ENCODE results near the gene SLC25A33. TPM values are rescaled to one million over a fixed set of nuclear protein-coding genes. Genes with fewer than 3 reads are reported as not detected.

Gene SLC25A33
- total and polyA plus RNA-seq, 2 experiments from 2014 or later = 13.3 to 18.8 TPM

DNA sequence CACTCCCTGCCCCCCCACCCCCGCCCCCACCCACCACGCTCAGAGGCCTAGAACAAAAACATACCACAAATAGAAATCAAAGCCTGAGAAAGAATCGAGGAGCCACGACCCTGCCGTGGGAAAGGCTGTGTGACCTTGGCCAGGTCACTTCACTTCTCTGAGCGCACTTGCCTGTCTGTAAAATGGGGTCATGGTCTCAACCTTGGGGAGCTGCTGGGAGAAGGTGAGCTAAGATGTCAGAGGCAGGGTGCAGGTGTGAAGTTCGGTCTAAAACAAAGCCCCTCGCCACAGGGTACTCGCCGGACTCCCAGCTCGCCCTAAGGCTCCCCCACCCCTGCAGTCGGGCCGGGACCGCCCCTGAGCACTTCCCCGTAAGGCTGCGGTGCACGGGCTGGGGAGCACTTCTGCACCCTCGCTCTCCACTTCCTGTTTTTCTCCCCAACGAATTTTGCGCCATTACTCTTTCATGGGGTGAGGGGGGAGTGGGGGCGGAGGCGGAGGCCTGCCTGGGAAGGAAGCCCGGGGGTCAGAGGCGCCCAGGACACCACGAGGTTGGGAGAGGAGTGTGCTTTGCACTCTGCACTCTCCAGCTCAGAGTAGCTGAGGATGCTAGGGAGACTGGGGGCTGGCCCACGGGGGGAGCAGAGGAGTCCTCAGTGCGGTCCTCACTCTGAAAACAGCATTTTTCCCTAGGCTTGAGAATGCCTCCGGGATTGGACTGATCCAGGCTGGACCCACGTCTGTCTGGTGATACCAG, 90.4 kb downstream of the SLC25A33 start:
- Histone ChIP-seq H3K4me1 (ENCODE audit: insufficient read depth) (no peaks in the 10 kb centered on the region), H3K36me3 (ENCODE audit: insufficient read depth) (no peaks in the 10 kb centered on the region), H3K9me2 (ENCODE audit: insufficient read depth) (no peaks in the 10 kb centered on the region), H3K27me3 (ENCODE audit: insufficient read depth) (peaks cover 4% of the 10 kb centered on the region; the same call in 1 of the 2 replicates), H2AFZ (no peak overlapping the region), H4K20me1 (replicated peaks; ENCODE audit: insufficient read depth) (no peaks in the 10 kb centered on the region), H3F3A (replicated peaks; ENCODE audit: low read depth) (no peaks in the 10 kb centered on the region), H3K27ac (ENCODE audit: low read depth) (no peak overlapping the region), H3K4me2 (no peak overlapping the region), H3K4me3 (no peak overlapping the region), H3K79me2 (replicated peaks; ENCODE audit: insufficient read depth) (no peaks in the 10 kb centered on the region)
- no peak for TF ChIP-seq STAT1 (IDR thresholded peaks at IDR 0.05; ENCODE audit: unreplicated experiment)
- TF ChIP-seq, protein P1, sequence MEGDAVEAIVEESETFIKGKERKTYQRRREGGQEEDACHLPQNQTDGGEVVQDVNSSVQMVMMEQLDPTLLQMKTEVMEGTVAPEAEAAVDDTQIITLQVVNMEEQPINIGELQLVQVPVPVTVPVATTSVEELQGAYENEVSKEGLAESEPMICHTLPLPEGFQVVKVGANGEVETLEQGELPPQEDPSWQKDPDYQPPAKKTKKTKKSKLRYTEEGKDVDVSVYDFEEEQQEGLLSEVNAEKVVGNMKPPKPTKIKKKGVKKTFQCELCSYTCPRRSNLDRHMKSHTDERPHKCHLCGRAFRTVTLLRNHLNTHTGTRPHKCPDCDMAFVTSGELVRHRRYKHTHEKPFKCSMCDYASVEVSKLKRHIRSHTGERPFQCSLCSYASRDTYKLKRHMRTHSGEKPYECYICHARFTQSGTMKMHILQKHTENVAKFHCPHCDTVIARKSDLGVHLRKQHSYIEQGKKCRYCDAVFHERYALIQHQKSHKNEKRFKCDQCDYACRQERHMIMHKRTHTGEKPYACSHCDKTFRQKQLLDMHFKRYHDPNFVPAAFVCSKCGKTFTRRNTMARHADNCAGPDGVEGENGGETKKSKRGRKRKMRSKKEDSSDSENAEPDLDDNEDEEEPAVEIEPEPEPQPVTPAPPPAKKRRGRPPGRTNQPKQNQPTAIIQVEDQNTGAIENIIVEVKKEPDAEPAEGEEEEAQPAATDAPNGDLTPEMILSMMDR (conservative IDR thresholded peaks at IDR 0.05; ENCODE audit: low read depth in 2 of 2) = no peak
- no peak for TF ChIP-seq ZNF331 (CRISPR knock-in tag; IDR thresholded peaks at IDR 0.05; ENCODE audit: low read depth)
- no peak for TF ChIP-seq EZH2phosphoT487 (IDR thresholded peaks at IDR 0.05; ENCODE audit: unreplicated experiment)
- TF ChIP-seq EZH2 (IDR thresholded peaks at IDR 0.05; ENCODE audit: low read depth, unreplicated experiment) = no peak
- no peak for TF ChIP-seq JUNB (IDR thresholded peaks at IDR 0.05; ENCODE audit: unreplicated experiment)
- TF ChIP-seq REST (IDR thresholded peaks at IDR 0.05; ENCODE audit: unreplicated experiment) = no peak
- TF ChIP-seq ZNF114 (CRISPR knock-in tag; IDR thresholded peaks at IDR 0.05) = no peak
- no peak for TF ChIP-seq CREB1 (CRISPR knock-in tag; IDR thresholded peaks at IDR 0.05; ENCODE audit: low read depth)
- TF ChIP-seq, protein P2, sequence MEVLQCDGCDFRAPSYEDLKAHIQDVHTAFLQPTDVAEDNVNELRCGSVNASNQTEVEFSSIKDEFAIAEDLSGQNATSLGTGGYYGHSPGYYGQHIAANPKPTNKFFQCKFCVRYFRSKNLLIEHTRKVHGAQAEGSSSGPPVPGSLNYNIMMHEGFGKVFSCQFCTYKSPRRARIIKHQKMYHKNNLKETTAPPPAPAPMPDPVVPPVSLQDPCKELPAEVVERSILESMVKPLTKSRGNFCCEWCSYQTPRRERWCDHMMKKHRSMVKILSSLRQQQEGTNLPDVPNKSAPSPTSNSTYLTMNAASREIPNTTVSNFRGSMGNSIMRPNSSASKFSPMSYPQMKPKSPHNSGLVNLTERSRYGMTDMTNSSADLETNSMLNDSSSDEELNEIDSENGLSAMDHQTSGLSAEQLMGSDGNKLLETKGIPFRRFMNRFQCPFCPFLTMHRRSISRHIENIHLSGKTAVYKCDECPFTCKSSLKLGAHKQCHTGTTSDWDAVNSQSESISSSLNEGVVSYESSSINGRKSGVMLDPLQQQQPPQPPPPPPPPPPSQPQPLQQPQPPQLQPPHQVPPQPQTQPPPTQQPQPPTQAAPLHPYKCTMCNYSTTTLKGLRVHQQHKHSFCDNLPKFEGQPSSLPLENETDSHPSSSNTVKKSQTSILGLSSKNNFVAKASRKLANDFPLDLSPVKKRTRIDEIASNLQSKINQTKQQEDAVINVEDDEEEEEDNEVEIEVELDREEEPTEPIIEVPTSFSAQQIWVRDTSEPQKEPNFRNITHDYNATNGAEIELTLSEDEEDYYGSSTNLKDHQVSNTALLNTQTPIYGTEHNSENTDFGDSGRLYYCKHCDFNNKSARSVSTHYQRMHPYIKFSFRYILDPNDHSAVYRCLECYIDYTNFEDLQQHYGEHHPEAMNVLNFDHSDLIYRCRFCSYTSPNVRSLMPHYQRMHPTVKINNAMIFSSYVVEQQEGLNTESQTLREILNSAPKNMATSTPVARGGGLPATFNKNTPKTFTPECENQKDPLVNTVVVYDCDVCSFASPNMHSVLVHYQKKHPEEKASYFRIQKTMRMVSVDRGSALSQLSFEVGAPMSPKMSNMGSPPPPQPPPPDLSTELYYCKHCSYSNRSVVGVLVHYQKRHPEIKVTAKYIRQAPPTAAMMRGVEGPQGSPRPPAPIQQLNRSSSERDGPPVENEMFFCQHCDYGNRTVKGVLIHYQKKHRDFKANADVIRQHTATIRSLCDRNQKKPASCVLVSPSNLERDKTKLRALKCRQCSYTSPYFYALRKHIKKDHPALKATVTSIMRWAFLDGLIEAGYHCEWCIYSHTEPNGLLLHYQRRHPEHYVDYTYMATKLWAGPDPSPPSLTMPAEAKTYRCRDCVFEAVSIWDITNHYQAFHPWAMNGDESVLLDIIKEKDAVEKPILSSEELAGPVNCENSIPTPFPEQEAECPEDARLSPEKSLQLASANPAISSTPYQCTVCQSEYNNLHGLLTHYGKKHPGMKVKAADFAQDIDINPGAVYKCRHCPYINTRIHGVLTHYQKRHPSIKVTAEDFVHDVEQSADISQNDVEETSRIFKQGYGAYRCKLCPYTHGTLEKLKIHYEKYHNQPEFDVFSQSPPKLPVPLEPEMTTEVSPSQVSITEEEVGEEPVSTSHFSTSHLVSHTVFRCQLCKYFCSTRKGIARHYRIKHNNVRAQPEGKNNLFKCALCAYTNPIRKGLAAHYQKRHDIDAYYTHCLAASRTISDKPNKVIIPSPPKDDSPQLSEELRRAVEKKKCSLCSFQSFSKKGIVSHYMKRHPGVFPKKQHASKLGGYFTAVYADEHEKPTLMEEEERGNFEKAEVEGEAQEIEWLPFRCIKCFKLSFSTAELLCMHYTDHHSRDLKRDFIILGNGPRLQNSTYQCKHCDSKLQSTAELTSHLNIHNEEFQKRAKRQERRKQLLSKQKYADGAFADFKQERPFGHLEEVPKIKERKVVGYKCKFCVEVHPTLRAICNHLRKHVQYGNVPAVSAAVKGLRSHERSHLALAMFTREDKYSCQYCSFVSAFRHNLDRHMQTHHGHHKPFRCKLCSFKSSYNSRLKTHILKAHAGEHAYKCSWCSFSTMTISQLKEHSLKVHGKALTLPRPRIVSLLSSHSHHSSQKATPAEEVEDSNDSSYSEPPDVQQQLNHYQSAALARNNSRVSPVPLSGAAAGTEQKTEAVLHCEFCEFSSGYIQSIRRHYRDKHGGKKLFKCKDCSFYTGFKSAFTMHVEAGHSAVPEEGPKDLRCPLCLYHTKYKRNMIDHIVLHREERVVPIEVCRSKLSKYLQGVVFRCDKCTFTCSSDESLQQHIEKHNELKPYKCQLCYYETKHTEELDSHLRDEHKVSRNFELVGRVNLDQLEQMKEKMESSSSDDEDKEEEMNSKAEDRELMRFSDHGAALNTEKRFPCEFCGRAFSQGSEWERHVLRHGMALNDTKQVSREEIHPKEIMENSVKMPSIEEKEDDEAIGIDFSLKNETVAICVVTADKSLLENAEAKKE (CRISPR knock-in tag; IDR thresholded peaks at IDR 0.05) = no peak
- TF ChIP-seq, protein P3, sequence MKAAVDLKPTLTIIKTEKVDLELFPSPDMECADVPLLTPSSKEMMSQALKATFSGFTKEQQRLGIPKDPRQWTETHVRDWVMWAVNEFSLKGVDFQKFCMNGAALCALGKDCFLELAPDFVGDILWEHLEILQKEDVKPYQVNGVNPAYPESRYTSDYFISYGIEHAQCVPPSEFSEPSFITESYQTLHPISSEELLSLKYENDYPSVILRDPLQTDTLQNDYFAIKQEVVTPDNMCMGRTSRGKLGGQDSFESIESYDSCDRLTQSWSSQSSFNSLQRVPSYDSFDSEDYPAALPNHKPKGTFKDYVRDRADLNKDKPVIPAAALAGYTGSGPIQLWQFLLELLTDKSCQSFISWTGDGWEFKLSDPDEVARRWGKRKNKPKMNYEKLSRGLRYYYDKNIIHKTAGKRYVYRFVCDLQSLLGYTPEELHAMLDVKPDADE (IDR thresholded peaks at IDR 0.05) = no peak
- Mint-ChIP-seq H3K4me1 (peaks cover 9% of the 10 kb centered on the region; the same call in 2 of the 3 replicates), H3K36me3 (ENCODE audit: low read depth) (no peaks in the 10 kb centered on the region; the same call in 2 of the 3 replicates), H3K4me3 (no peak overlapping the region), H3K27me3 (ENCODE audit: insufficient read depth, low read depth, poor library complexity) (peaks cover 19% of the 10 kb centered on the region), H3K9me3 (0 out of 3 replicates have a peak, but pooled peaks cover 2% of the 10 kb centered on the region), H3K27ac (no peak overlapping the region)
- DNase-seq (ENCODE audit: low spot score) = no peak
- no peak for ATAC-seq
